ENCODE data around the gene CFAP299. TPM values are rescaled to one million over a fixed set of nuclear protein-coding genes. Genes with fewer than 3 reads are reported as not detected.

Gene CFAP299
- polyA plus RNA-seq, 2 of the 4 experiments (the other 2 are of a cell fraction): not detected

DNA sequence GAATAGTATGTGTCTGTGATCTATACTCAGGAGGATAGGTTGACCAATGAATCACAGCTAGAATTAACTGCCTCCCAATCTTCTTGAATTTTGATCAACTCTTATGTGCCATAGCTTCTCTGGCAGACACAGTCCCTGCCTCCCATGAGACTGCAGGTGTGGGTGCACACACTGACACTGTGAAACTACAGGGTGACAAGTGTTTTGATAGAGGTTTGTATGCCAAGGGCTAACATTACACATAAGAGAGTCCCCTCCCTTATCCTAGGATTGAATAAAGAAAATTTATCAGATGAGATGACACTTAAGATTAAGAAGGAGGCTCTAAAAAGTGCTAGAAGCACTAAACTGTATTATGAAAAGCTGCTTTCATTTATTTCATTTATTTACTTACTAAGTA lies 476.6 kb downstream of the CFAP299 start:
- ATAC-seq (no peak), DNase-seq (ENCODE audit: low read depth in 1 of 2, low spot score in 1 of 2) (no peak), FAIRE-seq (no peak)
- Histone ChIP-seq H3K9me3 (no peaks in the 10 kb centered on the region), H3K27ac (no peak overlapping the region), H3K4me3 (no peak overlapping the region), H3K4me2 (no peak overlapping the region), H3K4me1 (no peaks in the 10 kb centered on the region)
- TF ChIP-seq MAFK (IDR thresholded peaks at IDR 0.05; ENCODE audit: partially characterized antibody) (no peak), MAZ (IDR thresholded peaks at IDR 0.05; ENCODE audit: borderline replicate concordance, low read depth, low read length) (no peak)
- TF ChIP-seq, protein P1, sequence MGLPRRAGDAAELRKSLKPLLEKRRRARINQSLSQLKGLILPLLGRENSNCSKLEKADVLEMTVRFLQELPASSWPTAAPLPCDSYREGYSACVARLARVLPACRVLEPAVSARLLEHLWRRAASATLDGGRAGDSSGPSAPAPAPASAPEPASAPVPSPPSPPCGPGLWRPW (IDR thresholded peaks at IDR 0.05): no peak
- TF ChIP-seq, protein P2, sequence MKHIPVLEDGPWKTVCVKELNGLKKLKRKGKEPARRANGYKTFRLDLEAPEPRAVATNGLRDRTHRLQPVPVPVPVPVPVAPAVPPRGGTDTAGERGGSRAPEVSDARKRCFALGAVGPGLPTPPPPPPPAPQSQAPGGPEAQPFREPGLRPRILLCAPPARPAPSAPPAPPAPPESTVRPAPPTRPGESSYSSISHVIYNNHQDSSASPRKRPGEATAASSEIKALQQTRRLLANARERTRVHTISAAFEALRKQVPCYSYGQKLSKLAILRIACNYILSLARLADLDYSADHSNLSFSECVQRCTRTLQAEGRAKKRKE (CRISPR knock-in tag; IDR thresholded peaks at IDR 0.05; ENCODE audit: low read depth): no peak
- POLR2A ChIA-PET: no interaction called here
- CTCF ChIA-PET: no interaction called here

DNA sequence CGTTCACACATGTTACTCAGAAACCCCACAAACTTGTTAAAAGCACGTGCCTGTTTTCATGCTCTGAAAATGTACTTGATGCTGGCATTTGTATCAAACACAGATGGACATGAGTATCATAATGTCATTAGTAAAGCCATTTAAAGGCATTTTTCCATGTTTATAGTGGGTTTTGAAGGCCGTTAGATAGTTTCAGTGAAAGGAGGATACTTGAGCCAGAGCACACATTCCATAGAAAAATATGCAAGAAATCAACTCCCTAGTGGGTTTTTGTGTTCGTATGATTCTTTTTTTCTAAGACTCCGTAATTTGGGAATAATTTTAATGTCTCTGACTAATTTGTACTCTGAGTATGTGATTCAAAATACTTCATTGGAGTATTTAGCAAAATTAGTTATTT lies 478.7 kb downstream of the CFAP299 start:
- no peak for FAIRE-seq
- no peak overlapping the region for H3K4me3 ChIP-seq
- no peaks in the 10 kb centered on the region for H3K9me3 ChIP-seq
- H3K27ac ChIP-seq: no peak overlapping the region
- 7% methylated on average over 5 of the region's 5 CpGs for WGBS (ENCODE audit: missing lambda C conversion rate)
- ChIA-PET CTCF (no interaction called here), POLR2A (no interaction called here)
- ATAC-seq: no peak
- DNase-seq (ENCODE audit: low read depth in 1 of 2, low spot score in 1 of 2): no peak
- no peak overlapping the region for H3K4me2 ChIP-seq
- TF ChIP-seq FOXS1 (CRISPR knock-in tag; IDR thresholded peaks at IDR 0.05) (no peak), CBX8 (IDR thresholded peaks at IDR 0.05) (no peak), JUN (IDR thresholded peaks at IDR 0.05) (no peak), CHD4 (IDR thresholded peaks at IDR 0.05; ENCODE audit: borderline replicate concordance) (no peak), RAD21 (conservative IDR thresholded peaks at IDR 0.05 in 1 of 2, IDR thresholded peaks at IDR 0.05 in 1 of 2) (no peak)
- TF ChIP-seq, protein P3, sequence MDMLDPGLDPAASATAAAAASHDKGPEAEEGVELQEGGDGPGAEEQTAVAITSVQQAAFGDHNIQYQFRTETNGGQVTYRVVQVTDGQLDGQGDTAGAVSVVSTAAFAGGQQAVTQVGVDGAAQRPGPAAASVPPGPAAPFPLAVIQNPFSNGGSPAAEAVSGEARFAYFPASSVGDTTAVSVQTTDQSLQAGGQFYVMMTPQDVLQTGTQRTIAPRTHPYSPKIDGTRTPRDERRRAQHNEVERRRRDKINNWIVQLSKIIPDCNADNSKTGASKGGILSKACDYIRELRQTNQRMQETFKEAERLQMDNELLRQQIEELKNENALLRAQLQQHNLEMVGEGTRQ (IDR thresholded peaks at IDR 0.05): no peak
- H3K4me1 ChIP-seq: no peaks in the 10 kb centered on the region

DNA sequence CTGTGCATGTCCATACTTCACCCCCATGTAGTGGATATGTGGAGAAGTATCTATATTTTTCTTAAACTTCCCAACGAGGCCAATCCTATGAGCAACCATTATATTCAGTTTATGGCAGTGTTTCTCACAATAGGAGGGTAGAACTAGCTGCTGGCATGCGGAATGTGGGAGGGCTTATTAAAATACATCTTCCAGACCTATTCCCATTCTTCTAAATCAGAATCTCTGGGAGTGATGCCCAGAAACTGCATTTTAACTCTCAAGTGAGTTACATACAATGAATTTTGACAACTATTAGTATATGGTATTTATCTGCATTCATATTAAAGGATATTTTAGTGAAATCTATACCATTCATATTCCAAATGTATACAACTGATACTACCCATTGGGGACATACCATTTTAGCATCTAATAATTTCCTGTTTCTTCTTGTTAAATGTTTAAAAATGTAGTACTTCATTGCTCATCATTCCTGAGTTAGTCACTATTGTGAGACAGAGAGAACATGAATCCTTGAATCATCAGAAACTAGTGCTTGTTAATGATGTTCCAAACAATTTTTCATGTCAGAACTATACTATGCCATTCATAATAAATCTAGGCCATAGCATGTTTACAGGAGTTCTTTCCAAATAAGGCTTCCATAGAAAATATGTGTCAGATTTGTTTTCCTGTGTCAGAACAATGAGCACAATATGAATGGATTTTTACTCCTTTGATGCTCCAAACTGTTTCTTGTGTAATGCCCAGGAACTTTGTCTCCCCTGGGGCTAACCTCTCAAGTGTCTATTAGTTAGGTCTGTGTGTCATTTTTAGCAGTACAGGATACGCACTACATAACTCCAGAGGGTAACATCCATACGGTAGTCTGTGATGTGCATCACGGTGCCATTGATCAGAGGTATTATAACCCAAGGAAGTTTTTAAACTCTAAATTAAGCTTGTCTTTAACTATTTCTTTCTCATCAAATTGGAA lies 496.1 kb downstream of the CFAP299 start:
- no peaks in the 10 kb centered on the region for H3K4me1 ChIP-seq

DNA sequence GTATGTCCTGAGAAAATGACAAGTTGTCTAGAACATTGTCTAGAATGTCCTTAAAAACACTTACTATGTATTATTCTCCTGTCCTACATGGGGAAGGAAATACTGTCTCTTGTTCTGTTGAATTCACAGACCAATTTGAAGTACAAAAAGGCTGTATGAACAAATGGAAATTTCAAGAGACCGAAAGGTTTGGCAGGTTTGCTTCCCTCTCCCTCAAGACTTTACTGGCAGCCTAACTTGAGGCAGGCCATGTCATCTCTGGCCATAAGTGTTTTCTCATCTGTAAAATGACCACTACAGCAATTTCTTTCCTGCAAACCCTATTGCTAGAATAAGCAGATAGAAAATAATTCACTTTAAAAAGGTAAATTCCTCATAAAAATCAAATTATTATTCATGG lies 503.8 kb downstream of the CFAP299 start:
- H3K9me3 ChIP-seq: no peaks in the 10 kb centered on the region
- WGBS (ENCODE audit: missing lambda C conversion rate): 5% methylated on average over 1 of the region's 1 CpG
- no peak overlapping the region for H3K4me2 ChIP-seq
- POLR2A ChIA-PET: no interaction called here
- H3K27ac ChIP-seq: no peak overlapping the region
- CTCF ChIA-PET: no interaction called here
- H3K4me3 ChIP-seq: no peak overlapping the region
- ATAC-seq: no peak
- TF ChIP-seq FOSB (CRISPR knock-in tag; IDR thresholded peaks at IDR 0.05): no peak
- no peaks in the 10 kb centered on the region for H3K4me1 ChIP-seq
- FAIRE-seq: no peak
- DNase-seq (ENCODE audit: low read depth in 1 of 2, low spot score in 1 of 2): no peak

More for the DNA sequence above, 496.1 kb downstream of the CFAP299 start:
- ATAC-seq (no peak), DNase-seq (ENCODE audit: low read depth in 1 of 2, low spot score in 1 of 2) (no peak), FAIRE-seq (no peak)
- Histone ChIP-seq H3K9me3 (no peaks in the 10 kb centered on the region), H3K27ac (no peak overlapping the region), H3K4me2 (no peak overlapping the region), H3K4me3 (no peak overlapping the region)
- CTCF ChIA-PET: no interaction called here
- WGBS (ENCODE audit: missing lambda C conversion rate): 25% methylated on average over 5 of the region's 5 CpGs
- TF ChIP-seq HOXB5 (CRISPR knock-in tag; IDR thresholded peaks at IDR 0.05): no peak
- no peak for TF ChIP-seq BHLHE40 (IDR thresholded peaks at IDR 0.05; ENCODE audit: low read depth, low read length)
- TF ChIP-seq, protein P1 (IDR thresholded peaks at IDR 0.05): no peak
- TF ChIP-seq POLR2A (IDR thresholded peaks at IDR 0.05; ENCODE audit: low read length): no peak
- no peak for TF ChIP-seq ZNF302 (CRISPR knock-in tag; IDR thresholded peaks at IDR 0.05)
- TF ChIP-seq CBX8 (IDR thresholded peaks at IDR 0.05): no peak
- TF ChIP-seq RARB (CRISPR knock-in tag; IDR thresholded peaks at IDR 0.05): no peak
- TF ChIP-seq RAD21 (conservative IDR thresholded peaks at IDR 0.05 in 1 of 2, IDR thresholded peaks at IDR 0.05 in 1 of 2): no peak
- no peak for TF ChIP-seq CHD2 (IDR thresholded peaks at IDR 0.05; ENCODE audit: low read length, partially characterized antibody)
- TF ChIP-seq, protein P2 (CRISPR knock-in tag; IDR thresholded peaks at IDR 0.05; ENCODE audit: low read depth): no peak
- TF ChIP-seq FOXS1 (CRISPR knock-in tag; IDR thresholded peaks at IDR 0.05): no peak
- POLR2A ChIA-PET: no interaction called here

Data from A549 (cell line).